Measurements from ENCODE around the gene NUDCD3.

DNA sequence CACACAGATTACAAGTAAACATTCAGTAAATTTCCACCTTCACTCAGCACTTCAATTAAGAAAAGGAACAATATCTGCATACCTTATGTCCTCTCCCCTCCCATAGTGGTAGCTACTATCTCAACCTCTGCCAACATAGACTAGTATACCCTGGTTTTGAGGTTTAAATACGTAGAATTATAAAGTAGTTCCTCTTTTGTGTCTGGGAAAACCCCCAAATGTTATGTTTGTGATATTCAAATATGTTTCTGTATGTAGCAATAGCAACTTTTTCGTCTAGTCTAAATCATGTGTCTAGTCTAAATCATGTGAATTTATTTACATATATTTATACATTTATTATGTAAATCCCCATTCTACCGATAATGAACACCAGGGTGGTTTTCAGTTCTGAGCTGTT is 151.9 kb downstream of the NUDCD3 start:
- TF ChIP-seq CTCF (IDR thresholded peaks at IDR 0.05), result no peak
- TF ChIP-seq POLR2AphosphoS5 (IDR thresholded peaks at IDR 0.05), result no peak
- no peak for TF ChIP-seq POLR2A (IDR thresholded peaks at IDR 0.05)

Data from gastroesophageal sphincter (tissue), 3 donors.